Tibial nerve (tissue), 4 donors: ENCODE data around the gene CEACAM8. TPM values are rescaled to one million over a fixed set of nuclear protein-coding genes. Genes with fewer than 3 reads are reported as not detected.

Source experiments
- DNase-seq, 2 donors: peaks; one replicate each; pipeline ENCODE4 v3.0.0-alpha.2; 2019; ENCODE audit warnings: low spot score in 2 of 2
- H3K27ac ChIP-seq, 4 donors: fragments of 200-600 bp; sonication (generic) in 3 of 4; one replicate each; pipeline ENCODE4 v1.5.1; 2017 to 2019; ENCODE audit warnings: mild to moderate bottlenecking in 1 of 4
- H3K27me3 ChIP-seq, 2 donors: fragments of 200-600 bp; sonication (generic) in 1 of 2; one replicate each; pipeline versions ENCODE4 v1.5.1 to v1.6.0; 2017 to 2019
- H3K36me3 ChIP-seq, 3 donors: fragments of 200-600 bp; sonication (generic); one replicate each; pipeline ENCODE4 v1.5.1; 2018 to 2019
- H3K4me1 ChIP-seq, 4 donors: fragments of 200-600 bp; sonication (generic) in 3 of 4; one replicate each; pipeline ENCODE4 v1.5.1; 2017 to 2019
- H3K4me3 ChIP-seq, 4 donors: fragments of 200-600 bp; sonication (generic) in 3 of 4; one replicate each; pipeline ENCODE4 v1.5.1; 2017 to 2019; ENCODE audit warnings: mild to moderate bottlenecking in 1 of 4, moderate library complexity in 1 of 4
- H3K9me3 ChIP-seq, 4 donors: fragments of 200-600 bp; sonication (generic) in 3 of 4; one replicate each; pipeline ENCODE4 v1.5.1; 2017 to 2019
- EP300 ChIP-seq, 2 donors: sonication (generic); formaldehyde crosslinking; IDR thresholded peaks; one replicate each; pipeline ENCODE4 v1.6.1; 2017; ENCODE audit warnings: antibody characterized with exemption in 2 of 2, mild to moderate bottlenecking in 1 of 2
- POLR2A ChIP-seq, 2 donors: fragments of 450-650 bp; IDR thresholded peaks; one replicate each; pipeline ENCODE4 v1.6.1; 2017; ENCODE audit warnings: antibody characterized with exemption in 2 of 2, mild to moderate bottlenecking in 2 of 2, moderate library complexity in 2 of 2
- WGBS, 2 donors: methylation state at CpG; one replicate each; pipeline ENCODE4 v1.1.5; 2018; 5-methylcytosine and 5-hydroxymethylcytosine counted together
- total RNA-seq, 4 donors: library from RNA; depleted of rRNA; stranded (reverse); fragments of >200 nt; gene quantifications; one replicate each; pipeline ENCODE4 v1.1.0, GENCODE V29; 2016
- TF ChIP-seq, protein P1 (sequence below), 5 experiments: fragments of 200-600 bp in 3 of 5; fragments of 450-650 bp in 2 of 5; sonication (generic) in 3 of 5; IDR thresholded peaks; one replicate each; pipeline ENCODE4 v1.5.1; 2016 to 2019; ENCODE audit warnings: antibody characterized with exemption in 5 of 5, mild to moderate bottlenecking in 3 of 5, moderate library complexity in 2 of 5

The CEACAM8 gene
- total RNA-seq, 4 donors from 2014 or later, result not detected

DNA sequence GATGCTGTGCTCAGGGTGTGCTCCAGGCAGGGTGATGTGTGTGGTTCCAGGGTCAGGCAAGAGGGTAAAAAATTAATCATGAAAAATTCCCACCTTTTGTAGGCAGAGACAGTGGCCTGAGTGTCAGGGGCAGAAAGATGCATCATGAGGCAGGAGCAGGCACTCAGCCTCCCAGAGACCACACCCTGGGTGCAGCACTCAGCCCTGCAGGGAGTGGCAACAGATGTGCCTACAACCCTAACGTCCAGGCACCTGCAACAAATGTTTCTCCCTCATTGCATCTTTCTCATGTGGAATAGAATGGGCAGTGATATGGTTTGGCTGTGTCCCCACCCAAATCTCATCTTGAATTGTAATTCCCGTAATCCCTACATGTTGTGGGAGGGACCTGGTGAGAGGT, 46.8 kb downstream of the CEACAM8 start:
- TF ChIP-seq EP300 (IDR thresholded peaks at IDR 0.05) (no peak), POLR2A (IDR thresholded peaks at IDR 0.05) (no peak)
- TF ChIP-seq, protein P1, sequence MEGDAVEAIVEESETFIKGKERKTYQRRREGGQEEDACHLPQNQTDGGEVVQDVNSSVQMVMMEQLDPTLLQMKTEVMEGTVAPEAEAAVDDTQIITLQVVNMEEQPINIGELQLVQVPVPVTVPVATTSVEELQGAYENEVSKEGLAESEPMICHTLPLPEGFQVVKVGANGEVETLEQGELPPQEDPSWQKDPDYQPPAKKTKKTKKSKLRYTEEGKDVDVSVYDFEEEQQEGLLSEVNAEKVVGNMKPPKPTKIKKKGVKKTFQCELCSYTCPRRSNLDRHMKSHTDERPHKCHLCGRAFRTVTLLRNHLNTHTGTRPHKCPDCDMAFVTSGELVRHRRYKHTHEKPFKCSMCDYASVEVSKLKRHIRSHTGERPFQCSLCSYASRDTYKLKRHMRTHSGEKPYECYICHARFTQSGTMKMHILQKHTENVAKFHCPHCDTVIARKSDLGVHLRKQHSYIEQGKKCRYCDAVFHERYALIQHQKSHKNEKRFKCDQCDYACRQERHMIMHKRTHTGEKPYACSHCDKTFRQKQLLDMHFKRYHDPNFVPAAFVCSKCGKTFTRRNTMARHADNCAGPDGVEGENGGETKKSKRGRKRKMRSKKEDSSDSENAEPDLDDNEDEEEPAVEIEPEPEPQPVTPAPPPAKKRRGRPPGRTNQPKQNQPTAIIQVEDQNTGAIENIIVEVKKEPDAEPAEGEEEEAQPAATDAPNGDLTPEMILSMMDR (IDR thresholded peaks at IDR 0.05), result no peak
- DNase-seq, result no peak
- Histone ChIP-seq H3K36me3 (no peaks in the 10 kb centered on the region), H3K9me3 (peaks cover 0 to 17% (median 0%) of the 10 kb centered on the region in 4 donors), H3K4me3 (no peak overlapping the region), H3K27ac (no peak overlapping the region), H3K27me3 (no peaks in the 10 kb centered on the region), H3K4me1 (peaks cover 0 to 3% (median 0%) of the 10 kb centered on the region in 4 donors)
- 58 to 69% methylated on average over 2 of the region's 2 CpGs for WGBS, 2 donors

DNA sequence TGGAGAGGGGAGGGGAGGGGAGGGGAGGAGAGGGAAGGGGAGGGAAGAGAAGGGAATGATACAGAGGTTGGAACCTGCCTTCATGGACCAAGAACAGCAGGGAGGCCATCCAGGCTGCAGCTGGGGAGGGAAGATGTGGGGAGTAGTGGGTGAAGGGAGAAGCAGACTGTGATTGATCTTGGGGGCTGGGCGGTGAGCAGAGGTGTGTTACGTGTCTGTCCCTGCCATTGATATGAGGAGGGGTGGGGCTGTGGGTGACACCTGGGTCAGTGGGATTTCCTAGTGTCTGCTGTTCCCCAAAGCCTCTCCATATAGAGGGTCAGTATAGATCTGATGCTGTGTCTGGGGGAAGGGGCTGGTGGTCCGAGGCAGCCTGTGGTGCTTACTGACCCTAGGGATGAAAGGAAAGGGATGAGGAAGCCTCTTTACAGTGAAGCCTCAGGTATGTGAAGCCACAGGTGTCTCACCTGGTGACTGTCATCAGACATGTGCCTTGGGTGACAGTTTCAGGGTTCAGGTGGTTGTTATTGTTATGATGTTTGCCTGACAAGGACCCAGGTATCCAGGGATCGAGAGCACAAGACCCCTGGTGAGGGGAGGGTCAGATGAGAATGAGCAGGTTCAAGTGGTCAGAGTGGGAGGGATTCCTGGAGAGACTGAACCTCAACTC, 47.8 kb downstream of the CEACAM8 start:
- Histone ChIP-seq H3K36me3 (no peaks in the 10 kb centered on the region), H3K4me1 (no peaks in the 10 kb centered on the region), H3K27ac (no peak overlapping the region), H3K27me3 (no peaks in the 10 kb centered on the region), H3K9me3 (peaks cover 0 to 17% (median 0%) of the 10 kb centered on the region in 4 donors), H3K4me3 (no peak overlapping the region)
- DNase-seq, result no peak
- TF ChIP-seq POLR2A (IDR thresholded peaks at IDR 0.05), result no peak
- no peak for TF ChIP-seq EP300 (IDR thresholded peaks at IDR 0.05)
- TF ChIP-seq, protein P1 (IDR thresholded peaks at IDR 0.05), result no peak
- 74 to 83% methylated on average over 4 of the region's 4 CpGs for WGBS, 2 donors

DNA sequence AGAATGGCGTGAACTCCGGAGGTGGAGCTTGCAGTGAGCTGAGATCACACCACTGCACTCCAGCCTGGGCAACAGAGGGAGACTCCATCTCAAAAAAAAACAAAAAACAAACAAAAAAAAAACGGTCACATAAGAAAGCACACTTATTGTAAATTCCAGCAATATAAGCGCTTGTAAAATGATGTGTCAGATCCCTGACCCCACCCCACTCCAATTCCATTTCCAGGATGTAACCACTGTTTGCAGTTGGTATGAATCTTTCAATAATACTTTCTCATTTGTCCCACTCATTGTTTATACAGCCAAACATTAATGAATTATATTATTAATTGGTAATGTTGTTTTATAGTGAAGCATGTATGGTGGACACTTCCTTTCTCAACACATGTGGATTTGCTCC, 50.6 kb downstream of the CEACAM8 start:
- TF ChIP-seq, protein P1 (IDR thresholded peaks at IDR 0.05), result no peak
- TF ChIP-seq POLR2A (IDR thresholded peaks at IDR 0.05) (no peak), EP300 (IDR thresholded peaks at IDR 0.05) (no peak)
- Histone ChIP-seq H3K27ac (no peak overlapping the region), H3K4me1 (no peaks in the 10 kb centered on the region), H3K36me3 (no peaks in the 10 kb centered on the region), H3K9me3 (peaks cover 0 to 12% (median 0%) of the 10 kb centered on the region in 4 donors), H3K4me3 (no peak overlapping the region), H3K27me3 (no peaks in the 10 kb centered on the region)
- WGBS, 2 donors, result 75 to 80% methylated on average over 4 of the region's 4 CpGs
- no peak for DNase-seq

DNA sequence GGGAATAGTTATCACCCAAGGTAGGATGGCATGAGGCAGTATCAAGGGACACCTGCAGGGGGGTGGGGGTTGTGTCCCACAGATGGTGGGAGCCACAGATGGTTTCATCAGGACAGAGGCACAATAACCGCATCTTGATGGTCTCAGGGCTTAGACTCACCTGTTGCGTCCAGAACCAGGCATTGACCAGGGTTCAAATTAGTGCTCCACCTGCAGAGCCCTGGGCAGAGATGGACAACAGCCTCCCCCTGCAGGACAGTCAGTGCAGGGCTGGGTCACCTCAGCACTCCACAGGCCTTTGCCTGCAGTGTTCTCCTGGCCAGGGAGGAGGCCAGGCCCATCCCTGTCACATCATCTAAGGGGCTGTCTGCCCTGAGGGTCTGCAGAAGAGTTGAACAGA, 51.9 kb downstream of the CEACAM8 start:
- no peaks in the 10 kb centered on the region for H3K27me3 ChIP-seq
- no peaks in the 10 kb centered on the region for H3K4me1 ChIP-seq
- TF ChIP-seq EP300 (IDR thresholded peaks at IDR 0.05) (no peak), POLR2A (IDR thresholded peaks at IDR 0.05) (no peak)
- TF ChIP-seq, protein P1 (IDR thresholded peaks at IDR 0.05), result no peak
- WGBS, 2 donors, result 87 to 100% methylated on average over 2 of the region's 2 CpGs
- no peak for DNase-seq
- no peak overlapping the region for H3K27ac ChIP-seq
- H3K9me3 ChIP-seq, result peaks cover 0 to 8% (median 0%) of the 10 kb centered on the region in 4 donors
- H3K36me3 ChIP-seq, result no peaks in the 10 kb centered on the region
- H3K4me3 ChIP-seq, result no peak overlapping the region

DNA sequence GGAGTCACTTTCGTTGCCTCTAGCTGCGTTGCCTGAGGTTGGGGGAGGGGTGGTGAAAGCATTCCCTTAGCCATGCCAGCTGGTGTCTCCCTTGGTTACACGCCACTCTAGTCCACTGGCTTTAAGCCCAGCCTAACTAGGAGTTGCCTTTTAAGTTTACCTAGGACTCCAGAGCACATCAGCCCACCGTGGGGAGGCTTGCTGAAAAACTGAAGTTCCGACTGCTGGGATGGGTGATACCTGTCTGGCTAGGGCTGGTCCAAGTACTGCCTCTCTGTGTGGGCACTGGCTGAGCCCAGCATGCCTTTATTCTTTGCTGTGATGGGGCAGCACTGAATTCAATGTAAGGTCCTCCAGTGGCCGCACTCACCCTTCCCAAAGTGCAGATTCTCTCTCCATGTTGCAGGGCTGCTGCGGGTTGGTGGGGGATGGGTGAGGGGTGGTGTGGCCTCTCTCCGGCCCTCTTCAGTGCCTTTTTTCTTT, 54.6 kb downstream of the CEACAM8 start:
- H3K4me3 ChIP-seq, result no peak overlapping the region
- no peak for DNase-seq
- no peaks in the 10 kb centered on the region for H3K27me3 ChIP-seq
- TF ChIP-seq, protein P1 (IDR thresholded peaks at IDR 0.05), result no peak
- no peak for TF ChIP-seq EP300 (IDR thresholded peaks at IDR 0.05)
- no peak for TF ChIP-seq POLR2A (IDR thresholded peaks at IDR 0.05)
- 54 to 66% methylated on average over 7 to 8 of the region's 8 CpGs for WGBS, 2 donors
- H3K36me3 ChIP-seq, result no peaks in the 10 kb centered on the region
- no peaks in the 10 kb centered on the region for H3K4me1 ChIP-seq
- no peak overlapping the region for H3K27ac ChIP-seq
- H3K9me3 ChIP-seq, result peaks cover 0 to 8% (median 0%) of the 10 kb centered on the region in 4 donors
